GM12878 (cell line): ENCODE results near the gene ABI2. TPM values are rescaled to one million over a fixed set of nuclear protein-coding genes. Genes with fewer than 3 reads are reported as not detected.
"Not testable (repeated sequence)": the region's sequence is repeated elsewhere in the genome, so short reads cannot be mapped to it uniquely, and the experiment has no call there.

Experiments used
- ATAC-seq: fragments of 200-7000 bp; cut with Tn5 transposase; 3 replicates; pipeline ENCODE4 v1.9.1; 2020; ENCODE audit warnings: mild to moderate bottlenecking, moderate library complexity
- BruUV-seq: library from RNA; stranded (reverse); fragments of 400-500 nt; replicated peaks from 2 replicates; lab custom pipeline; 2021; lab: Mats Ljungman, UMichigan
- CTCF ChIA-PET: fragments of 300-600 bp; sonication (Branson Sonifier 250); formaldehyde crosslinking; extraction: SDS; loops from one replicate; lab custom pipeline; 2021; ENCODE audit warnings: inconsistent platforms; lab: Yijun Ruan, JAX
- POLR2A ChIA-PET: fragments of 350-600 bp; formaldehyde crosslinking; extraction: SDS; loops from one replicate; lab custom pipeline; 2021; ENCODE audit warnings: inconsistent platforms; lab: Charles Lee
- RAD21 ChIA-PET: fragments of 300-600 bp; sonication (Branson Sonifier 250); formaldehyde crosslinking; loops from one replicate; lab custom pipeline; 2023; ENCODE audit warnings: antibody characterized with exemption; ENCODE audit not compliant: unreplicated experiment; lab: Charles Lee
- SMC1A ChIA-PET: fragments of 300-600 bp; sonication (Branson Sonifier 250); formaldehyde crosslinking; loops from one replicate; lab custom pipeline; 2023; ENCODE audit not compliant: unreplicated experiment, uncharacterized antibody; lab: Charles Lee
- DNase-seq: peaks from one replicate; pipeline ENCODE4 v3.0.0-alpha.2; 2011; ENCODE audit warnings: low read depth, low spot score
- FAIRE-seq: peaks from 3 replicates; lab custom pipeline; 2011; peaks lifted over from hg19 to GRCh38; lab: Jason Lieb, UNC
- H2AFZ ChIP-seq: 2 replicates; pipeline ENCODE4 v1.6.0; 2011; ENCODE audit warnings: low read depth, low read length, control low read depth; ENCODE audit not compliant: control insufficient read depth
- H3K27ac ChIP-seq: 2 replicates; pipeline ENCODE4 v1.5.1; 2011; ENCODE audit warnings: control low read depth; ENCODE audit not compliant: control insufficient read depth, insufficient read depth
- H3K27me3 ChIP-seq, 2 experiments: replicated peaks in 1 of 2; 2 replicates each; pipeline versions ENCODE4 v1.6.0 to v1.6.1; 2011; ENCODE audit warnings: low read length in 1 of 2; ENCODE audit not compliant: control insufficient read depth in 2 of 2, insufficient read depth in 2 of 2
- H3K36me3 ChIP-seq, 2 experiments: 2 replicates each; pipeline ENCODE4 v1.5.1; 2011; ENCODE audit warnings: low read length in 1 of 2; ENCODE audit not compliant: control insufficient read depth in 2 of 2, insufficient read depth in 2 of 2
- H3K4me1 ChIP-seq: 2 replicates; pipeline ENCODE4 v1.6.1; 2011; ENCODE audit warnings: mild to moderate bottlenecking, low read length, moderate library complexity, mixed read lengths; ENCODE audit not compliant: control insufficient read depth, insufficient read depth
- H3K4me2 ChIP-seq: 2 replicates; pipeline ENCODE4 v1.6.0; 2011; ENCODE audit warnings: control low read depth; ENCODE audit not compliant: control insufficient read depth, insufficient read depth
- H3K4me3 ChIP-seq: fragments of 200-600 bp; sonication (generic); 2 replicates; pipeline ENCODE4 v1.5.1; 2016
- H3K79me2 ChIP-seq: 2 replicates; pipeline ENCODE4 v1.6.0; 2011; ENCODE audit warnings: low read length; ENCODE audit not compliant: control insufficient read depth, insufficient read depth
- H3K9ac ChIP-seq: 2 replicates; pipeline ENCODE4 v1.8.0; 2011; ENCODE audit warnings: low read length, control low read depth, mixed read lengths; ENCODE audit not compliant: control insufficient read depth, insufficient read depth
- H3K9me3 ChIP-seq: replicated peaks from 3 replicates; pipeline ENCODE4 v1.5.1; 2011; ENCODE audit warnings: mild to moderate bottlenecking, low read length; ENCODE audit not compliant: control insufficient read depth, insufficient read depth
- H4K20me1 ChIP-seq: 2 replicates; pipeline ENCODE4 v1.6.0; 2011; ENCODE audit not compliant: control insufficient read depth, insufficient read depth
- EP300 ChIP-seq, 2 experiments: fragments of 150-350 bp in 1 of 2; IDR thresholded peaks; 2 replicates each; pipeline ENCODE4 v1.6.1; 2011 to 2012; ENCODE audit warnings: low read depth in 2 of 2, low read length in 2 of 2, borderline replicate concordance in 1 of 2, improper control_type of control experiment in 1 of 2, inconsistent platforms in 1 of 2; ENCODE audit not compliant: control insufficient read depth in 1 of 2
- HCFC1 ChIP-seq: fragments of 150-350 bp; IDR thresholded peaks from 2 replicates; pipeline ENCODE4 v1.6.1; 2014; ENCODE audit warnings: low read length
- HDAC2 ChIP-seq: fragments of 200-600 bp; sonication (generic); IDR thresholded peaks from 2 replicates; pipeline ENCODE4 v1.6.1; 2017
- MEF2B ChIP-seq: fragments of 450-650 bp; IDR thresholded peaks from 2 replicates; pipeline ENCODE4 v1.6.1; 2018; ENCODE audit warnings: mild to moderate bottlenecking, moderate library complexity; ENCODE audit not compliant: partially characterized antibody, poor library complexity, severe bottlenecking
- POLR2A ChIP-seq: IDR thresholded peaks from 2 replicates; pipeline ENCODE4 v1.6.1; 2011; ENCODE audit warnings: low read depth, mild to moderate bottlenecking, low read length
- RAD51 ChIP-seq: fragments of 450-650 bp; IDR thresholded peaks from 2 replicates; pipeline ENCODE4 v1.6.1; 2016; ENCODE audit warnings: moderate library complexity, mild to moderate bottlenecking, inconsistent platforms
- TCF7 ChIP-seq: IDR thresholded peaks from 2 replicates; pipeline ENCODE4 v1.6.1; 2014; ENCODE audit warnings: antibody characterized with exemption, borderline replicate concordance
- ZBED1 ChIP-seq: IDR thresholded peaks from 2 replicates; pipeline ENCODE4 v1.6.1; 2016; ENCODE audit warnings: borderline replicate concordance
- ZNF274 ChIP-seq: IDR thresholded peaks from one replicate; pipeline ENCODE4 v1.8.0; 2011; ENCODE audit not compliant: insufficient read length, insufficient read depth
- ZSCAN29 ChIP-seq: fragments of 450-650 bp; IDR thresholded peaks from 2 replicates; pipeline ENCODE4 v1.6.1; 2017; ENCODE audit warnings: mild to moderate bottlenecking, moderate library complexity
- WGBS: methylation state at CpG from one replicate; pipeline ENCODE4 v1.1.6; 2016; ENCODE audit warnings: low lambda C conversion rate; ENCODE audit not compliant: insufficient replicate concordance, insufficient coverage; ENCODE audit errors: missing lambda C conversion rate; 5-methylcytosine and 5-hydroxymethylcytosine counted together
- in situ Hi-C: fragments of 300-500 bp; cut with MboI; formaldehyde crosslinking; loops from 9 replicates; pipeline ENCODE4 v1.14.3; 2018; ENCODE audit warnings: mixed read lengths
- intact Hi-C: fragments of 100-400 bp; cut with micrococcal nuclease; formaldehyde crosslinking; loops from one replicate; pipeline ENCODE4 v1.14.2; 2022; ENCODE audit not compliant: unreplicated experiment
- polyA plus RNA-seq, 11 experiments: library from polyadenylated mRNA; depleted of rRNA in 4 of 11; unstranded in 6 of 11; stranded (reverse) in 5 of 11; fragments of >200 nt; fragmentation: Nextera tagmentation in 4 of 11; fragmentation: Illumina TruSeq in 1 of 11; extraction: Ambion mirVana in 4 of 11; extraction: Trizol in 1 of 11; gene quantifications; 1 replicate in 1 of 11; 2 replicates in 10 of 11; pipeline versions ENCODE4 v1.2.1 to v1.2.3, GENCODE V29; 2011 to 2016; ENCODE audit warnings: inconsistent platforms in 2 of 11, missing spikeins in 2 of 11, low read depth in 1 of 11
- total RNA-seq, 4 experiments: library from RNA; depleted of rRNA in 3 of 4; stranded (reverse); fragments of >200 nt in 3 of 4; fragmentation: Illumina TruSeq in 1 of 4; extraction: Trizol in 1 of 4; gene quantifications; 2 replicates each; pipeline versions ENCODE4 v1.2.1 to v1.2.3, GENCODE V29; 2013 to 2021

The ABI2 gene
- total and polyA plus RNA-seq, 10 of the 15 experiments (the other 5 are each of a cell fraction or from before 2014, with no cell fraction given): 8.9 to 44.5 (median 30.3) TPM

- TF ChIP-seq RAD51 (no peak), ZNF274 (no peak), ZBED1 (no peak), POLR2A (no peak)
Observed at GRCh38 chr2:203427061-203427460, 98.9 kb downstream of the ABI2 start (continued).

- SMC1A ChIA-PET: interaction anchor here (0.6 to 1.7 kb wide), 3 partner anchors 9 to 35 kb away, joined by 3 to 6 read pairs (median 4); no protein-coding TSS in a partner anchor
- H3K9ac ChIP-seq, intact Hi-C loops, FAIRE-seq, H3K79me2 ChIP-seq, CTCF ChIA-PET, H3K4me1 ChIP-seq, H3K27me3 ChIP-seq, ATAC-seq, H3K4me3 ChIP-seq, DNase-seq, H2AFZ ChIP-seq, H3K36me3 ChIP-seq, H3K27ac ChIP-seq, H3K9me3 ChIP-seq, BruUV-seq, H4K20me1 ChIP-seq, in situ Hi-C loops, H3K4me2 ChIP-seq: not testable (repeated sequence)
- POLR2A ChIA-PET: interaction anchor here (0.6 kb wide), 1 partner anchor 994 kb away, joined by 3 read pairs; no protein-coding TSS in a partner anchor
- 98% methylated on average over 3 of the region's 4 CpGs for WGBS
- RAD21 ChIA-PET: interaction anchor here (0.7 kb wide), 1 partner anchor 165 kb away, joined by 3 read pairs; no protein-coding TSS in a partner anchor
Observed at GRCh38 chr2:203429643-203430042, 101.4 kb downstream of the ABI2 start.

GRCh38 chr2:203431391-203432185 lies 103.4 kb downstream of the ABI2 start:
- H2AFZ ChIP-seq: no peak overlapping the region
- ChIA-PET CTCF (interaction anchor here (1.1 kb wide), 1 partner anchor 22 kb away, joined by 4 read pairs; no protein-coding TSS in a partner anchor), RAD21 (no interaction called here), SMC1A (interaction anchor here (0.7 kb wide), 1 partner anchor 256 kb away, joined by 3 read pairs; no protein-coding TSS in a partner anchor), POLR2A (interaction anchor here (0.5 to 0.6 kb wide), 2 partner anchors 164 to 193 kb away, joined by 3 read pairs; partner anchors contain the start of gene CYP20A1)
- peaks cover 0 to 6% of the 10 kb centered on the region in 2 experiments; a peak in 1 of 4 replicates for H3K36me3 ChIP-seq
- no peak overlapping the region for H3K9ac ChIP-seq
- H3K79me2 ChIP-seq: no peaks in the 10 kb centered on the region
- no peak for DNase-seq
- no peak overlapping the region for H3K27ac ChIP-seq
- in situ Hi-C loops (no loop called here), intact Hi-C loops (no loop called here)
- H4K20me1 ChIP-seq: no peaks in the 10 kb centered on the region
- no peaks in the 10 kb centered on the region for H3K9me3 ChIP-seq
- WGBS: 96% methylated on average over 5 of the region's 5 CpGs
- H3K4me3 ChIP-seq: no peak overlapping the region
- H3K4me1 ChIP-seq: no peaks in the 10 kb centered on the region
- TF ChIP-seq MEF2B (no peak), ZSCAN29 (no peak), HDAC2 (no peak), TCF7 (no peak), EP300 (IDR thresholded peaks at IDR 0.05; ENCODE audit: borderline replicate concordance in 1 of 2, control insufficient read depth in 1 of 2, low read depth in 2 of 2, low read length in 2 of 2) (no peak), HCFC1 (no peak)
- no TSS peak for BruUV-seq
- no peak for ATAC-seq
- no peak for FAIRE-seq
- H3K4me2 ChIP-seq: no peak overlapping the region
- no peaks in the 10 kb centered on the region for H3K27me3 ChIP-seq
